Measurements from ENCODE around the gene SKAP1. TPM values are rescaled to one million over a fixed set of nuclear protein-coding genes. Genes with fewer than 3 reads are reported as not detected.

Gene SKAP1
- total RNA-seq, 2 donors from 2014 or later = 65.0 to 98.0 TPM

- Mint-ChIP-seq H3K36me3 (peaks cover 21 to 26% of the 10 kb centered on the region in 2 donors), H3K9me3 (no peaks in the 10 kb centered on the region)
- no peak for DNase-seq (ENCODE audit: low spot score in 2 of 2)
Observed at GRCh38 chr17:48181653-48182052, 248.4 kb downstream of the SKAP1 start.

GRCh38 chr17:48180842-48181629, 249.0 kb downstream of the SKAP1 start:
- ATAC-seq (no peak), DNase-seq (ENCODE audit: low spot score in 2 of 2) (no peak)
- Mint-ChIP-seq H3K9me3 (no peaks in the 10 kb centered on the region), H3K27ac (no peak overlapping the region), H3K36me3 (peaks cover 21 to 26% of the 10 kb centered on the region in 2 donors)

More at GRCh38 chr17:48181653-48182052, 248.4 kb downstream of the SKAP1 start:
- no peak overlapping the region for H3K27ac Mint-ChIP-seq
- no peak for ATAC-seq

- H3K27ac Mint-ChIP-seq = peak overlapping the region in 1 of 2 donors; percentile 20
- H3K9me3 Mint-ChIP-seq = no peaks in the 10 kb centered on the region
- peaks cover 21 to 26% of the 10 kb centered on the region in 2 donors for H3K36me3 Mint-ChIP-seq
- ATAC-seq (peak in 1 of 2 donors; percentile 41), DNase-seq (ENCODE audit: low spot score in 2 of 2) (no peak)
Observed at GRCh38 chr17:48179071-48179945, 250.7 kb downstream of the SKAP1 start.

- H3K36me3 Mint-ChIP-seq = peaks cover 21 to 26% of the 10 kb centered on the region in 2 donors
- no peaks in the 10 kb centered on the region for H3K9me3 Mint-ChIP-seq
- no peak for ATAC-seq
- H3K27ac Mint-ChIP-seq = no peak overlapping the region
- no peak for DNase-seq (ENCODE audit: low spot score in 2 of 2)
Observed at GRCh38 chr17:48178317-48178716, 251.7 kb downstream of the SKAP1 start.

- Mint-ChIP-seq H3K36me3 (peaks cover 21 to 24% of the 10 kb centered on the region in 2 donors), H3K27ac (peak overlapping the region in 1 of 2 donors; percentile 19), H3K9me3 (no peaks in the 10 kb centered on the region)
- ATAC-seq = no peak
- DNase-seq (ENCODE audit: low spot score in 2 of 2) = no peak
Observed at GRCh38 chr17:48177816-48178215, 252.2 kb downstream of the SKAP1 start.

GRCh38 chr17:48176471-48176855, 253.6 kb downstream of the SKAP1 start:
- Mint-ChIP-seq H3K9me3 (no peaks in the 10 kb centered on the region), H3K27ac (no peak overlapping the region), H3K36me3 (peaks cover 20 to 21% of the 10 kb centered on the region in 2 donors)
- no peak for DNase-seq (ENCODE audit: low spot score in 2 of 2)
- no peak for ATAC-seq

- DNase-seq (ENCODE audit: low spot score in 2 of 2) (no peak), ATAC-seq (no peak)
- peaks cover 20 to 21% of the 10 kb centered on the region in 2 donors for H3K36me3 Mint-ChIP-seq
- peak overlapping the region in 1 of 2 donors; percentile 2 for H3K27ac Mint-ChIP-seq
- H3K9me3 Mint-ChIP-seq = no peaks in the 10 kb centered on the region
Observed at GRCh38 chr17:48175692-48176470, 254.1 kb downstream of the SKAP1 start.

- DNase-seq (ENCODE audit: low spot score in 2 of 2) (no peak), ATAC-seq (no peak)
- no peaks in the 10 kb centered on the region for H3K9me3 Mint-ChIP-seq
- H3K36me3 Mint-ChIP-seq = peaks cover 15 to 18% of the 10 kb centered on the region in 2 donors
- no peak overlapping the region for H3K27ac Mint-ChIP-seq
Observed at GRCh38 chr17:48174833-48175523, 255.0 kb downstream of the SKAP1 start.

- DNase-seq (ENCODE audit: low spot score in 2 of 2) (no peak), ATAC-seq (no peak)
- Mint-ChIP-seq H3K36me3 (peaks cover 0 to 2% of the 10 kb centered on the region in 2 donors), H3K9me3 (no peaks in the 10 kb centered on the region), H3K27ac (no peak overlapping the region)
Observed at GRCh38 chr17:48173191-48173984, 256.6 kb downstream of the SKAP1 start.

- Mint-ChIP-seq H3K27ac (peak overlapping the region in 1 of 2 donors; percentile 15), H3K9me3 (no peaks in the 10 kb centered on the region), H3K36me3 (no peaks in the 10 kb centered on the region)
- ATAC-seq = no peak
- no peak for DNase-seq (ENCODE audit: low spot score in 2 of 2)
Observed at GRCh38 chr17:48169926-48170325, 260.1 kb downstream of the SKAP1 start.

- Mint-ChIP-seq H3K27ac (peak overlapping the region in 1 of 2 donors; percentile 16), H3K9me3 (no peaks in the 10 kb centered on the region), H3K36me3 (no peaks in the 10 kb centered on the region)
- ATAC-seq (no peak), DNase-seq (ENCODE audit: low spot score in 2 of 2) (no peak)
Observed at GRCh38 chr17:48163809-48164208, 266.2 kb downstream of the SKAP1 start.

GRCh38 chr17:48162946-48163506, 267.0 kb downstream of the SKAP1 start:
- ATAC-seq (no peak), DNase-seq (ENCODE audit: low spot score in 2 of 2) (no peak)
- Mint-ChIP-seq H3K36me3 (no peaks in the 10 kb centered on the region), H3K27ac (no peak overlapping the region), H3K9me3 (no peaks in the 10 kb centered on the region)

- H3K36me3 Mint-ChIP-seq = no peaks in the 10 kb centered on the region
Observed at GRCh38 chr17:48162306-48162934, 267.6 kb downstream of the SKAP1 start.

GRCh38 chr17:48161127-48161905, 268.7 kb downstream of the SKAP1 start:
- H3K36me3 Mint-ChIP-seq = no peaks in the 10 kb centered on the region
- no peak for DNase-seq (ENCODE audit: low spot score in 2 of 2)
- H3K27ac Mint-ChIP-seq = no peak overlapping the region
- no peaks in the 10 kb centered on the region for H3K9me3 Mint-ChIP-seq
- ATAC-seq = no peak

More at GRCh38 chr17:48162306-48162934, 267.6 kb downstream of the SKAP1 start:
- no peaks in the 10 kb centered on the region for H3K9me3 Mint-ChIP-seq
- H3K27ac Mint-ChIP-seq = peak overlapping the region in 1 of 2 donors; percentile 36
- DNase-seq (ENCODE audit: low spot score in 2 of 2) (no peak), ATAC-seq (no peak)
